ENCODE data around the gene ADGRA1.

The ADGRA1 gene

GRCh38 chr10:133083422-133084100, 4.2 kb upstream of the ADGRA1 start:
- Histone ChIP-seq H3K27ac (ENCODE audit: low read length) (no peak overlapping the region), H3K4me3 (ENCODE audit: low read length) (no peak overlapping the region), H3K36me3 (replicated peaks; ENCODE audit: low read depth, low read length) (no peaks in the 10 kb centered on the region), H3K79me2 (ENCODE audit: low read length) (no peaks in the 10 kb centered on the region), H4K20me1 (ENCODE audit: insufficient read depth, low read length) (no peaks in the 10 kb centered on the region), H3K4me2 (ENCODE audit: low read length) (no peak overlapping the region), H3K9ac (ENCODE audit: low read length) (no peak overlapping the region), H3K4me1 (ENCODE audit: low read length) (no peaks in the 10 kb centered on the region), H3K27me3 (ENCODE audit: low read depth, low read length) (no peaks in the 10 kb centered on the region), H3K9me3 (ENCODE audit: insufficient read depth, low read length) (no peaks in the 10 kb centered on the region), H2AFZ (ENCODE audit: low read depth, low read length) (no peak overlapping the region)
- no peak for TF ChIP-seq EZH2phosphoT487 (IDR thresholded peaks at IDR 0.05; ENCODE audit: low read depth)
- TF ChIP-seq CTCF (IDR thresholded peaks at IDR 0.05; ENCODE audit: low read depth, low read length) = no peak

DNA sequence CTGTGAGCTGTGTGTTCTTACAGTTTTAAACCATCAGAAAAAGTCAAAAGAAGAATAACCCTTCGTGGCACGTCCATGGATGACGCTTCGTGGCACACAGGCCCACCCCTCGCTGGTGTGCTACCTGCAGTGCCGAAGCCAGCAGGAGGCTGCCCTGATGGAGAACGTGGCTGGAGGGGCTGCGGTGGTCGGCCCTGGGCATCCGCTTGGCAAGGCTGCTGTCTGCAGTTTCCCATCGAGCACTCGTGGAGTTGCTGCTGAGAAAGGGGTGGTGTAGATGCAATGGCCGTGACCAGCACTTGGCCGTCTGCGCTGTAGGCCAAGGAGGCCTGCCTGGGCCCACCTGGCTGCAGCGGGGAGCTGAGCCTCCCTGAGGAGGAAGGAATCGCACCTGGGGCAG, 3.2 kb upstream of the ADGRA1 start:
- TF ChIP-seq CTCF (IDR thresholded peaks at IDR 0.05; ENCODE audit: low read depth, low read length) (no peak), EZH2phosphoT487 (IDR thresholded peaks at IDR 0.05; ENCODE audit: low read depth) (no peak)
- Histone ChIP-seq H4K20me1 (ENCODE audit: insufficient read depth, low read length) (no peaks in the 10 kb centered on the region), H2AFZ (ENCODE audit: low read depth, low read length) (no peak overlapping the region), H3K9me3 (ENCODE audit: insufficient read depth, low read length) (no peaks in the 10 kb centered on the region), H3K4me1 (ENCODE audit: low read length) (no peaks in the 10 kb centered on the region), H3K79me2 (ENCODE audit: low read length) (no peaks in the 10 kb centered on the region), H3K36me3 (replicated peaks; ENCODE audit: low read depth, low read length) (no peaks in the 10 kb centered on the region), H3K9ac (ENCODE audit: low read length) (no peak overlapping the region), H3K4me2 (ENCODE audit: low read length) (no peak overlapping the region), H3K4me3 (ENCODE audit: low read length) (no peak overlapping the region), H3K27ac (ENCODE audit: low read length) (no peak overlapping the region), H3K27me3 (ENCODE audit: low read depth, low read length) (no peaks in the 10 kb centered on the region)

DNA sequence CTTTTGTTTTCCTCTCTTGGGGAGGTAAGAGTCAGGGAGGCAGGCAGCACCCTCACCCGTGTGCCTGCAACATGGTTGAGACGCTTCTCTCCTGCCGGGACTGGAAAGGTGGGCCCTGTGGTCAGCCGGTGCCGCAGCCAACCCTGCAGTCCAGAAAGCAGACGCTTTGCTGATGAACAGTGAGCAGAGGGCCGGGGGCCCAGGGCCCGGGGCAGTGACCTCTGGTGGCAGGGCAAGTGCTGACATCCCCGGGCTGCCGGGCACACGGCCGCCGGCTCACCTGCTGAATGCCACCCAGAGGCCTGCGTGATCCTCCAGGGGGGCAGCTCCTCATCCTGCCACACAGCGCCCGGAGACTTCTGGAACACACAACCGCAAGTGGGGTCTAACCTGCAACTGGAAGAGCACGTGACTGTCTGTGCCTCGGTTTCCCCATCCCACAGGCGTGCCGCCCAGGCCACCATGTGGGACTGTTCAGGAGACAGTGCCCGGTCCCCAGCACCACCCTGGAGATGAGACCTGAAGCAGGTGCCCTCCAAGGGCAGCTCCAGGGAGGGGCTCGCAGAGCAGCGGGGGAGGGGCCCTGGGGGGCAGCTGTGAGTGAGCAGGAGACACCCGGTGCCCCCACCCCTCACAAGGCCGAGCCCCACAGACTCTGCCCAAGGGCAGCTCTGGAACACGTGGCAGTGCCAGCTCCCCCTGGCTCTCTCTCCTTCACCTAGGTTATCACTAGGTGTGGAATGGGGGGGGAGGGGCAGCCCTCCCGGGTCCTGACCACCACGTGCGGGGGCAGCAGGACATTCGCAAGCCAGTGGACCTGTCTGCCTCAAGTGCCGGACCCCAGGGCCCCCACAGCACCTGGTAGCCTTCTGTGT, 2.2 kb upstream of the ADGRA1 start:
- no peaks in the 10 kb centered on the region for H3K9me3 ChIP-seq (ENCODE audit: insufficient read depth, low read length)
- no peaks in the 10 kb centered on the region for H3K79me2 ChIP-seq (ENCODE audit: low read length)
- H3K9ac ChIP-seq (ENCODE audit: low read length) = no peak overlapping the region
- no peak overlapping the region for H3K27ac ChIP-seq (ENCODE audit: low read length)
- H3K4me3 ChIP-seq (ENCODE audit: low read length) = no peak overlapping the region
- H3K27me3 ChIP-seq (ENCODE audit: low read depth, low read length) = no peaks in the 10 kb centered on the region
- no peak for TF ChIP-seq CTCF (IDR thresholded peaks at IDR 0.05; ENCODE audit: low read depth, low read length)
- TF ChIP-seq EZH2phosphoT487 (IDR thresholded peaks at IDR 0.05; ENCODE audit: low read depth) = no peak
- H3K4me2 ChIP-seq (ENCODE audit: low read length) = no peak overlapping the region
- H3K4me1 ChIP-seq (ENCODE audit: low read length) = no peaks in the 10 kb centered on the region
- no peaks in the 10 kb centered on the region for H3K36me3 ChIP-seq (replicated peaks; ENCODE audit: low read depth, low read length)
- H4K20me1 ChIP-seq (ENCODE audit: insufficient read depth, low read length) = no peaks in the 10 kb centered on the region
- H2AFZ ChIP-seq (ENCODE audit: low read depth, low read length) = no peak overlapping the region

- Histone ChIP-seq H4K20me1 (ENCODE audit: insufficient read depth, low read length) (no peaks in the 10 kb centered on the region), H3K9me3 (ENCODE audit: insufficient read depth, low read length) (no peaks in the 10 kb centered on the region), H3K4me2 (ENCODE audit: low read length) (no peak overlapping the region), H3K27me3 (ENCODE audit: low read depth, low read length) (no peaks in the 10 kb centered on the region), H3K4me1 (ENCODE audit: low read length) (no peaks in the 10 kb centered on the region), H3K79me2 (ENCODE audit: low read length) (no peaks in the 10 kb centered on the region), H3K9ac (ENCODE audit: low read length) (no peak overlapping the region), H3K36me3 (replicated peaks; ENCODE audit: low read depth, low read length) (no peaks in the 10 kb centered on the region), H2AFZ (ENCODE audit: low read depth, low read length) (no peak overlapping the region), H3K4me3 (ENCODE audit: low read length) (no peak overlapping the region), H3K27ac (ENCODE audit: low read length) (no peak overlapping the region)
- no peak for TF ChIP-seq EZH2phosphoT487 (IDR thresholded peaks at IDR 0.05; ENCODE audit: low read depth)
- no peak for TF ChIP-seq CTCF (IDR thresholded peaks at IDR 0.05; ENCODE audit: low read depth, low read length)
These were observed 1.5 kb upstream of the ADGRA1 start for GRCh38 chr10:133086247-133086646.
